ENCODE measurements around the gene SLC7A1. TPM values are rescaled to one million over a fixed set of nuclear protein-coding genes. Genes with fewer than 3 reads are reported as not detected.

The SLC7A1 gene
- total and polyA plus RNA-seq, 4 experiments from 2014 or later, result 2.8 to 42.6 (median 22.8) TPM

DNA sequence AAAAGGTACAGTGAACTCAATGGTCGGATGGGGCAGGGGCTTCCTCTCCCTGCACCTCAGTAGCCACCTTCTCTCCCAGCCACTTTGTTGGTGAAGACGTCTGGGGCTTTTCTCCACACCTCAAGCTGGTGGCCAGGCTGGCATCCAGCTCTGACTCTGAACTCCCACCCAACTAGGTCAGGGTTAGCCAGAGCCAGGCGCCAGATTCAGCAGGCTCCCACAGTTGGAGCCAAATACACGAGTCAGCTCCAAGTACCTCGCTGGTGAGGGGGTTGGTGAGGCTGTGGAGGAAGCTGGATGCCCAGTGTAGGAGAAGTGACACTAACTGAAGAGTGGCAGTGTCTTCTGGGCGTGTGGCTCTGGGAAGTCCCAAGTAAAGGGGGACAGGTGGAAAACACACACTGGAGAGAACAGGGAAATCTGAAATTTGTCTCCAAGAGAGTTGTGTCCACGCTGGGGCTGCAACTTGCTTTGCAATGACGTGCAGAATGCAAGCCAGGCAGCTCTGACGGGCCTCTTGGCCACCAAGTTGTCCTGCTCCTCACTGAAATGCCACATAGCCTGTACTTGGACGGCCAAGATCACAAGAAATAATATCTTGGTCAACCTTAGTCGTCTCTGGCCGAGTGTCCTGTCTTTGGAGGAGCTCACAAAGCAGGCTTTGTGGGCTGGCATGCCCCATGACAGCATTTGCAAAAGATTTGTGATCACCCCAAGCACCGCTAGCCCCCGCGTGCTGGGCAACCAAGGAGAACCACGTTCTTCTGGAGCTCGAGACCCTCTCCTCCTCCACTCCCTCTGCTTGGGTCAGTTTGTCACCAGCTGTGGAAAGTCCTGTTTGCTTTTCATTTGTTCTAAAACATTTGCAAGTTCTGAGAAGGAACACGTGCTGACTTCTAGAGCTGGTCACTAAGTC is 18.1 kb downstream of the SLC7A1 start:
- Mint-ChIP-seq H3K36me3 (peaks cover 1 to 3% of the 10 kb centered on the region in 2 donors), H3K4me1 (peaks cover 22 to 72% (median 38%) of the 10 kb centered on the region in 4 donors), H3K9me3 (no peaks in the 10 kb centered on the region), H3K4me3 (no peak overlapping the region), H3K27me3 (no peaks in the 10 kb centered on the region), H3K27ac (no peak overlapping the region)
- no peaks in the 10 kb centered on the region for H3K4me1 ChIP-seq (ENCODE audit: insufficient read depth, low read length)
- H3K9me3 ChIP-seq (ENCODE audit: control insufficient read depth in 1 of 2, low read length in 2 of 2), result no peaks in the 10 kb centered on the region
- no peaks in the 10 kb centered on the region for H3K27me3 ChIP-seq (ENCODE audit: insufficient read depth, low read length)
- POLR2A ChIA-PET (ENCODE audit: partially characterized antibody), result no interaction called here
- no peaks in the 10 kb centered on the region for H3K36me3 ChIP-seq (ENCODE audit: insufficient read depth, low read length)
- DNase-seq, result no peak
- intact Hi-C loops (cut with micrococcal nuclease), result no loop called here
- no peak overlapping the region for H3K27ac ChIP-seq (ENCODE audit: low read depth, low read length)
- H3K4me3 ChIP-seq (ENCODE audit: low read length in 2 of 2), result no peak overlapping the region
- CTCF ChIA-PET (ENCODE audit: partially characterized antibody), result interaction anchor here (2.2 kb wide), 1 partner anchor 13 kb away, joined by 10 read pairs; no protein-coding TSS in a partner anchor

DNA sequence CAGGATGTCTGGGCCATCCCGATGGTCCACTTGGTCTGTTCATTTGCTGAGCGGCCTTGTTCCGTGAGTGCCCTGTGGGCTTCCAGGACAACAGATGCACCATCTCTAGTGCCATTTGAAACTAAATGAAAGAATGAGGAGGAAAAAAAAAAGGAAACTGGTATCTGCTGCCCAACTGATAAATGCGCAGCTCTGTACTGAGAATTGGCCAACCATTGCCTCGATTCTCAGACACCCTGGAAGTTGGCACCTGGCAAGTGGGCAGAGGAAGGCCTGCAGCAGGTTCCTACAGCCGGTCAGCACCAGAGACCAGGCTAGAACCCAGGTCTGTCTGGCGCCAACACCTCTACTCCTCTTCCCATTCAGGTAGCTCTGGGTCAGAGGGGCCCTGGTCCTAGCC is 18.9 kb downstream of the SLC7A1 start:
- no peak for DNase-seq
- POLR2A ChIA-PET (ENCODE audit: partially characterized antibody), result no interaction called here
- no peaks in the 10 kb centered on the region for H3K9me3 Mint-ChIP-seq
- H3K27me3 ChIP-seq (ENCODE audit: insufficient read depth, low read length), result no peaks in the 10 kb centered on the region
- no peaks in the 10 kb centered on the region for H3K4me1 ChIP-seq (ENCODE audit: insufficient read depth, low read length)
- peaks cover 1 to 7% of the 10 kb centered on the region in 2 donors for H3K36me3 Mint-ChIP-seq
- no peak overlapping the region for H3K4me3 ChIP-seq (ENCODE audit: low read length in 2 of 2)
- intact Hi-C loops (cut with micrococcal nuclease), result no loop called here
- H3K4me1 Mint-ChIP-seq, result peaks cover 23 to 73% (median 41%) of the 10 kb centered on the region in 4 donors
- no peaks in the 10 kb centered on the region for H3K9me3 ChIP-seq (ENCODE audit: control insufficient read depth in 1 of 2, low read length in 2 of 2)
- no peaks in the 10 kb centered on the region for H3K36me3 ChIP-seq (ENCODE audit: insufficient read depth, low read length)
- H3K27ac Mint-ChIP-seq, result no peak overlapping the region
- CTCF ChIA-PET (ENCODE audit: partially characterized antibody), result interaction anchor here (2.2 kb wide), 1 partner anchor 12 kb away, joined by 10 read pairs; no protein-coding TSS in a partner anchor
- H3K4me3 Mint-ChIP-seq, result no peak overlapping the region
- H3K27ac ChIP-seq (ENCODE audit: low read depth, low read length), result no peak overlapping the region
- no peaks in the 10 kb centered on the region for H3K27me3 Mint-ChIP-seq

DNA sequence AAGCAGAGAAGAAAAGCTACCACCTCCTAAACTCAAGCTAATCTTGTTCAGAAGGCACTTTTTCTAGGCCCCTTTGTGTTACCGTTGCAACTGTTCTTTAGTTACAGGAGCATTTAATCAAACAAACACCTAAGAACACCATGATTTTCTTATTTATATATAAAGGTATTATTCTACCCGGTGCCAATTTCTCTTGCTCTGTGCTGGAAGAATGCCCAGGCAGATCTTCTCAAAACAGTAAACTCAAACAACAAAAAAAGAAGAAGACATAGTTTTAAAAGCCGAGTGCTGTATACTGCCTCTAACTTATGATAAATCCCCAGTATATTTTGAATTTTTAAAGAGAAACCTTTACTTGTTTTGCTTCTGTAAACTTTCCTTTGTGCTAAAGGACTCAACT is 20.4 kb downstream of the SLC7A1 start:
- Histone ChIP-seq H3K27ac (ENCODE audit: low read depth, low read length) (no peak overlapping the region), H3K4me1 (ENCODE audit: insufficient read depth, low read length) (no peaks in the 10 kb centered on the region), H3K27me3 (ENCODE audit: insufficient read depth, low read length) (no peaks in the 10 kb centered on the region), H3K36me3 (ENCODE audit: insufficient read depth, low read length) (no peaks in the 10 kb centered on the region), H3K4me3 (ENCODE audit: low read length in 2 of 2) (no peak overlapping the region), H3K9me3 (ENCODE audit: control insufficient read depth in 1 of 2, low read length in 2 of 2) (no peaks in the 10 kb centered on the region)
- Mint-ChIP-seq H3K4me1 (peaks cover 15 to 66% (median 34%) of the 10 kb centered on the region in 4 donors), H3K4me3 (no peak overlapping the region), H3K27me3 (no peaks in the 10 kb centered on the region), H3K9me3 (no peaks in the 10 kb centered on the region), H3K27ac (no peak overlapping the region), H3K36me3 (peaks cover 0 to 7% of the 10 kb centered on the region in 2 donors)
- intact Hi-C loops (cut with micrococcal nuclease), result no loop called here
- no peak for DNase-seq
- ChIA-PET POLR2A (ENCODE audit: partially characterized antibody) (no interaction called here), CTCF (ENCODE audit: partially characterized antibody) (no interaction called here)

DNA sequence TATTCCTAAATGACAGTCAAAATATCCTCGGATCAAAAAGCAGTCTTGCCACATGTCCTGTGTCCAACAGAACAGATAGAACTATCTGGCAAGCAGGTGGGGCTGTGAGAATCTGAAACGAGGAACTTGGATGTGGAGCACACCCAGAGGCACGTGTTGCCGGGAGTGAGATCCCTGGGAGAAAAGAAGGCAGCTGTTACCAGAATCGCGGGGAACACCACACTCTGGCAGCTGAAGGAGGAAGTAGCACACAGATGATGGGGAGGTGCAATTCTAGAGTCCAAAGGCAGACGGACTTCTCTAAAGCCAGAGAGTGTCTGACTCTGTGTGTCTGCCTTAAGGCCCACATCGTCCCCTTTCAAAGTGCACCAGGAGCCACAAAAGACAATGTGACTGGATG is 22.3 kb downstream of the SLC7A1 start:
- DNase-seq, result no peak
- Histone ChIP-seq H3K4me1 (ENCODE audit: insufficient read depth, low read length) (no peaks in the 10 kb centered on the region), H3K9me3 (ENCODE audit: control insufficient read depth in 1 of 2, low read length in 2 of 2) (no peaks in the 10 kb centered on the region), H3K27ac (ENCODE audit: low read depth, low read length) (no peak overlapping the region), H3K27me3 (ENCODE audit: insufficient read depth, low read length) (no peaks in the 10 kb centered on the region), H3K4me3 (ENCODE audit: low read length in 2 of 2) (no peak overlapping the region), H3K36me3 (ENCODE audit: insufficient read depth, low read length) (no peaks in the 10 kb centered on the region)
- CTCF ChIA-PET (ENCODE audit: partially characterized antibody), result interaction anchor here (1.3 to 1.7 kb wide), 3 partner anchors 12 to 136 kb away, joined by 3 to 4 read pairs (median 4); no protein-coding TSS in a partner anchor
- Mint-ChIP-seq H3K36me3 (peaks cover 0 to 7% of the 10 kb centered on the region in 2 donors), H3K9me3 (no peaks in the 10 kb centered on the region), H3K4me3 (no peak overlapping the region), H3K27ac (peak overlapping the region in 1 of 7 donors; percentile 51), H3K4me1 (peaks cover 15 to 73% (median 37%) of the 10 kb centered on the region in 4 donors), H3K27me3 (no peaks in the 10 kb centered on the region)
- intact Hi-C loops (cut with micrococcal nuclease), result no loop called here
- POLR2A ChIA-PET (ENCODE audit: partially characterized antibody), result no interaction called here

DNA sequence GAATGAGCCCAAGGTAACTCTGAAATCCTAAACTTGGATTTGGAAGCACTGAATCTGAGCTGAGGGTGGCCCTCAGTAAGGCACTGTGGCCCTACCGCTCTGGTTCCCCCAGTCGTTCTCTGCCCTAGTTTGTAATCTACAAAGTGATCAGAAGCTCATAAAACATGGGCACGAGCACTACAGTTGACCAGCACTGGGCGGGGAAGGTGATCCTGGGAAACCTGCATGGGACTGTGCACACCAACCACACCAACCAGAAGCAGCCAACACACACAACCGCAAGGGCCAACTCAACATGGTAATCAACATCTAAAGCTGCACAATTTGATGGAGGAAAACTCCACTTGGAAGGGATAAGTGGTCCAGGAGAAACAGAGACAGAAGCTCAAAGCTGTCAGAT is 22.9 kb downstream of the SLC7A1 start:
- no peaks in the 10 kb centered on the region for H3K27me3 Mint-ChIP-seq
- POLR2A ChIA-PET (ENCODE audit: partially characterized antibody), result no interaction called here
- Histone ChIP-seq H3K36me3 (ENCODE audit: insufficient read depth, low read length) (no peaks in the 10 kb centered on the region), H3K27ac (ENCODE audit: low read depth, low read length) (no peak overlapping the region), H3K27me3 (ENCODE audit: insufficient read depth, low read length) (no peaks in the 10 kb centered on the region), H3K9me3 (ENCODE audit: control insufficient read depth in 1 of 2, low read length in 2 of 2) (no peaks in the 10 kb centered on the region), H3K4me3 (ENCODE audit: low read length in 2 of 2) (no peak overlapping the region), H3K4me1 (ENCODE audit: insufficient read depth, low read length) (peaks cover 2% of the 10 kb centered on the region)
- no peak overlapping the region for H3K4me3 Mint-ChIP-seq
- no peaks in the 10 kb centered on the region for H3K9me3 Mint-ChIP-seq
- H3K4me1 Mint-ChIP-seq, result peaks cover 15 to 72% (median 38%) of the 10 kb centered on the region in 4 donors
- intact Hi-C loops (cut with micrococcal nuclease), result no loop called here
- peak overlapping the region in 1 of 7 donors; percentile 42 for H3K27ac Mint-ChIP-seq
- no peak for DNase-seq
- CTCF ChIA-PET (ENCODE audit: partially characterized antibody), result interaction anchor here (1.5 to 1.7 kb wide), 2 partner anchors 135 to 137 kb away, joined by 3 to 4 read pairs; no protein-coding TSS in a partner anchor
- H3K36me3 Mint-ChIP-seq, result peaks cover 0 to 7% of the 10 kb centered on the region in 2 donors

DNA sequence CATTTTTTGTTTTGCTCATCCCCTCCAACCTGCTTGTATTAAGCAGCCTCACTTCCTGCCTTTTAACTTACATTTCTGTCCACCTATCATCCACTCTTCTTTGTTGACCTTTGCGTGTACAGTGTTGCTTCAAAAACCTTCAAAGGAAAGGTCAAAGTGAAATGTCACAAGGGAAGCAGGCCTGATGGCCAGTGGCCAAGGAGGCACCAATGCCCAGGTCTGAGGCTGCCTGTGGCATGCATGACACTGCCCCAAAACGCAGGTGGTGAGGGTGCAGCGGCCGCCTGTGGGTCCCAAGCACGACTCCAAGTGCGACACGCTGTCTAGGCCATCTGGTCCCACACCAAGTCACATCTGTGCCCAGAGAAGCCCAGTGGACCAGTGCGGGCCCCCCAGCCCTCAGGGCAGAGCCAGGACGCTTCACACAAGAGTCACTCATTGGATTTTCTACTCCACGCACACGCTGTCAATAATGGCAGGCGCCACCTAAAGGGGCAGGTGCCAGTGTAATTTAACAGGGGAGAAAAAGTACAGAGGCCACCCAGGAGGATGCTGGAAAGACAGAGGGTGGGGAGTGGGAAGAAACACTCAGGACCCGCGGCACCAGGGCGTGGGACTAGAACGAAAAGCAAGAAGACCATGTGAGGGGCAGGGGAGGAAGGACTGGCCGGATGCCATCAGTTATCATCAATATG is 23.5 kb downstream of the SLC7A1 start:
- Mint-ChIP-seq H3K36me3 (peaks cover 0 to 7% of the 10 kb centered on the region in 2 donors), H3K27me3 (no peaks in the 10 kb centered on the region), H3K9me3 (no peaks in the 10 kb centered on the region), H3K4me1 (peaks cover 15 to 68% (median 38%) of the 10 kb centered on the region in 4 donors), H3K4me3 (no peak overlapping the region), H3K27ac (peak overlapping the region in 3 of 7 donors; percentile 7 to 71 (median 29))
- ChIA-PET CTCF (ENCODE audit: partially characterized antibody) (interaction anchor here (1.5 kb wide), 1 partner anchor 137 kb away, joined by 3 read pairs; no protein-coding TSS in a partner anchor), POLR2A (ENCODE audit: partially characterized antibody) (no interaction called here)
- Histone ChIP-seq H3K27me3 (ENCODE audit: insufficient read depth, low read length) (no peaks in the 10 kb centered on the region), H3K4me3 (ENCODE audit: low read length in 2 of 2) (no peak overlapping the region), H3K9me3 (ENCODE audit: control insufficient read depth in 1 of 2, low read length in 2 of 2) (no peaks in the 10 kb centered on the region), H3K27ac (ENCODE audit: low read depth, low read length) (no peak overlapping the region), H3K4me1 (ENCODE audit: insufficient read depth, low read length) (peaks cover 7% of the 10 kb centered on the region), H3K36me3 (ENCODE audit: insufficient read depth, low read length) (no peaks in the 10 kb centered on the region)
- no peak for DNase-seq
- intact Hi-C loops (cut with micrococcal nuclease), result no loop called here

DNA sequence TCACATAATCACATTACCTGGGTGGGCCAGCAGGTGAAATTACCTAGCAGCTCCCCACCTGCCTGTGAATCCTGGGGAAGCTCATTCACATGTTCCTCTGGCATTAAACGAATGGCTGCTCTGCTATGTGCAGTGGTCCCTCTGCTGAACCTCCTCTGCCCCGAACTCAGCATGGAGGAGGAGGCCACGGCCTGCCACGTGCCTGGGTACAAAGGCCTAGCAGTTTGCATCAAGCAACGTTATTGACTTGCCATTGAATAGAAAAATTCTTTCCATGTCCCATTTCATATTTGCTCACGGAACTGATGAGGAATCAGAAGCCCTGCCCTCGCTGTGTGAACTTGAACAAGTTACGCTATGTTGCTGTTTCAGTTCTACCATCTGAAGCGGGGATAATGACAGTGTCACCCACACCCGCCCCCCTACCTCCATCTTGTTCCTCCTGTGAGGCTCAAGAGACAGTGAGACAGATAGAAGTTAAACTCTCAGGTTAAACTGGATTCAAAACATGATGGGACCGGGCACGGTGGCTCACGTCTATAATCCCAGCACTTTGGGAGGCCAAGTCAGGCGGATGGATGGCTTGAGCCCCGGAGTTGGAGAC is 25.3 kb downstream of the SLC7A1 start:
- intact Hi-C loops (cut with micrococcal nuclease), result no loop called here
- Mint-ChIP-seq H3K27me3 (no peaks in the 10 kb centered on the region), H3K27ac (peak overlapping the region in 1 of 7 donors; percentile 9), H3K4me1 (peaks cover 24 to 80% (median 45%) of the 10 kb centered on the region in 4 donors), H3K36me3 (peaks cover 0 to 4% of the 10 kb centered on the region in 2 donors), H3K4me3 (no peak overlapping the region), H3K9me3 (no peaks in the 10 kb centered on the region)
- ChIA-PET CTCF (ENCODE audit: partially characterized antibody) (interaction anchor here (1.4 kb wide), 1 partner anchor 62 kb away, joined by 3 read pairs; no protein-coding TSS in a partner anchor), POLR2A (ENCODE audit: partially characterized antibody) (no interaction called here)
- Histone ChIP-seq H3K9me3 (ENCODE audit: control insufficient read depth in 1 of 2, low read length in 2 of 2) (no peaks in the 10 kb centered on the region), H3K27ac (ENCODE audit: low read depth, low read length) (no peak overlapping the region), H3K36me3 (ENCODE audit: insufficient read depth, low read length) (no peaks in the 10 kb centered on the region), H3K4me3 (ENCODE audit: low read length in 2 of 2) (no peak overlapping the region), H3K4me1 (ENCODE audit: insufficient read depth, low read length) (peaks cover 15% of the 10 kb centered on the region), H3K27me3 (ENCODE audit: insufficient read depth, low read length) (no peaks in the 10 kb centered on the region)
- DNase-seq, result no peak
